PC-9 (cell line): ENCODE results near the gene CNTFR.
A peak's percentile ranks its signal among the peaks of the same experiment; 100 is the strongest.

Source experiments
- EZH2 ChIP-seq: fragments of 200-600 bp; sonication (generic); IDR thresholded peaks from 2 replicates; pipeline ENCODE4 v1.8.0; 2017; ENCODE audit warnings: antibody characterized with exemption, low read depth
- TF ChIP-seq, protein P1 (sequence below): fragments of 200-600 bp; sonication (generic); conservative IDR thresholded peaks from 2 replicates; pipeline ENCODE4 v1.6.1; 2017; ENCODE audit warnings: mixed run types, antibody characterized with exemption, mild to moderate bottlenecking, moderate library complexity

- TF ChIP-seq, protein P1, sequence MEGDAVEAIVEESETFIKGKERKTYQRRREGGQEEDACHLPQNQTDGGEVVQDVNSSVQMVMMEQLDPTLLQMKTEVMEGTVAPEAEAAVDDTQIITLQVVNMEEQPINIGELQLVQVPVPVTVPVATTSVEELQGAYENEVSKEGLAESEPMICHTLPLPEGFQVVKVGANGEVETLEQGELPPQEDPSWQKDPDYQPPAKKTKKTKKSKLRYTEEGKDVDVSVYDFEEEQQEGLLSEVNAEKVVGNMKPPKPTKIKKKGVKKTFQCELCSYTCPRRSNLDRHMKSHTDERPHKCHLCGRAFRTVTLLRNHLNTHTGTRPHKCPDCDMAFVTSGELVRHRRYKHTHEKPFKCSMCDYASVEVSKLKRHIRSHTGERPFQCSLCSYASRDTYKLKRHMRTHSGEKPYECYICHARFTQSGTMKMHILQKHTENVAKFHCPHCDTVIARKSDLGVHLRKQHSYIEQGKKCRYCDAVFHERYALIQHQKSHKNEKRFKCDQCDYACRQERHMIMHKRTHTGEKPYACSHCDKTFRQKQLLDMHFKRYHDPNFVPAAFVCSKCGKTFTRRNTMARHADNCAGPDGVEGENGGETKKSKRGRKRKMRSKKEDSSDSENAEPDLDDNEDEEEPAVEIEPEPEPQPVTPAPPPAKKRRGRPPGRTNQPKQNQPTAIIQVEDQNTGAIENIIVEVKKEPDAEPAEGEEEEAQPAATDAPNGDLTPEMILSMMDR, result peak; percentile 90
- no peak for TF ChIP-seq EZH2
These were observed 14.2 kb upstream of the CNTFR start for GRCh38 chr9:34603610-34604231.
